IgD-negative memory B cell (primary cell): Measurements from ENCODE around the gene KRT72. TPM values are rescaled to one million over a fixed set of nuclear protein-coding genes. Genes with fewer than 3 reads are reported as not detected.

Source experiments
- H3K27ac Mint-ChIP-seq, 3 donors: one replicate each; pipeline ENCODE4 v1.8.0; 2020 to 2022; ENCODE audit warnings: mild to moderate bottlenecking in 3 of 3, mixed read lengths in 3 of 3, moderate library complexity in 1 of 3
- H3K27me3 Mint-ChIP-seq: one replicate; pipeline ENCODE4 v1.8.0; 2021; ENCODE audit warnings: mixed read lengths
- H3K36me3 Mint-ChIP-seq: one replicate; pipeline ENCODE4 v1.8.0; 2020; ENCODE audit warnings: mild to moderate bottlenecking, mixed read lengths
- H3K4me1 Mint-ChIP-seq, 3 donors: one replicate each; pipeline ENCODE4 v1.8.0; 2020 to 2022; ENCODE audit warnings: mixed read lengths in 3 of 3, mild to moderate bottlenecking in 1 of 3
- H3K4me3 Mint-ChIP-seq, 4 donors: one replicate each; pipeline ENCODE4 v1.8.0; 2020 to 2022; ENCODE audit warnings: mild to moderate bottlenecking in 4 of 4, mixed read lengths in 4 of 4, moderate library complexity in 3 of 4
- H3K9me3 Mint-ChIP-seq, 3 donors: one replicate each; pipeline ENCODE4 v1.8.0; 2020 to 2021; ENCODE audit warnings: mixed read lengths in 3 of 3, mild to moderate bottlenecking in 1 of 3
- polyA plus RNA-seq: library from polyadenylated mRNA; unstranded; fragments of 300-500 nt; fragmentation: Illumina TruSeq; gene quantifications from one replicate; pipeline ENCODE4 v1.2.3, GENCODE V29; 2021

KRT72 gene
- polyA plus RNA-seq, 1 donor from 2014 or later = not detected

- Mint-ChIP-seq H3K4me1 (no peaks in the 10 kb centered on the region), H3K27ac (no peak overlapping the region), H3K4me3 (no peak overlapping the region), H3K27me3 (peaks cover 8% of the 10 kb centered on the region), H3K36me3 (no peaks in the 10 kb centered on the region), H3K9me3 (peaks cover 0 to 3% (median 0%) of the 10 kb centered on the region in 3 donors)
Observed at GRCh38 chr12:52539821-52540173, 61.5 kb downstream of the KRT72 start.

- Mint-ChIP-seq H3K27me3 (peaks cover 8% of the 10 kb centered on the region), H3K36me3 (no peaks in the 10 kb centered on the region), H3K27ac (no peak overlapping the region), H3K9me3 (peaks cover 0 to 3% (median 0%) of the 10 kb centered on the region in 3 donors), H3K4me1 (no peaks in the 10 kb centered on the region), H3K4me3 (no peak overlapping the region)
Observed at GRCh38 chr12:52539083-52539820, 62.0 kb downstream of the KRT72 start.

- Mint-ChIP-seq H3K27me3 (peaks cover 8% of the 10 kb centered on the region), H3K4me3 (no peak overlapping the region), H3K9me3 (peaks cover 0 to 2% (median 0%) of the 10 kb centered on the region in 3 donors), H3K4me1 (no peaks in the 10 kb centered on the region), H3K27ac (no peak overlapping the region), H3K36me3 (peaks cover 1% of the 10 kb centered on the region)
Observed at GRCh38 chr12:52537101-52537500, 64.2 kb downstream of the KRT72 start.

Other genes with a start within 250 kb of the KRT72 start
- gene KRT85, start 234.0 kb downstream of the KRT72 start, polyA plus RNA-seq = not detected
- gene KRT84, start 215.8 kb downstream of the KRT72 start, polyA plus RNA-seq = not detected
- not detected for gene KRT82, start 195.1 kb downstream of the KRT72 start, polyA plus RNA-seq
- not detected for gene KRT75, start 167.1 kb downstream of the KRT72 start, polyA plus RNA-seq
- gene KRT6B, start 149.3 kb downstream of the KRT72 start, polyA plus RNA-seq = not detected
- gene KRT6C, start 127.7 kb downstream of the KRT72 start, polyA plus RNA-seq = not detected
- not detected for gene KRT6A, start 108.2 kb downstream of the KRT72 start, polyA plus RNA-seq
- gene KRT5, start 81.1 kb downstream of the KRT72 start, polyA plus RNA-seq = not detected
- gene KRT71, start 48.3 kb downstream of the KRT72 start, polyA plus RNA-seq = not detected
- gene KRT74, start 27.6 kb downstream of the KRT72 start, polyA plus RNA-seq = not detected
- not detected for gene KRT73, start 17.1 kb upstream of the KRT72 start, polyA plus RNA-seq
- gene KRT2, start 50.7 kb upstream of the KRT72 start, polyA plus RNA-seq = not detected
- 0.25 TPM for gene KRT1, start 78.9 kb upstream of the KRT72 start, polyA plus RNA-seq
- gene KRT77, start 102.1 kb upstream of the KRT72 start, polyA plus RNA-seq = not detected
- not detected for gene KRT76, start 175.9 kb upstream of the KRT72 start, polyA plus RNA-seq
- gene KRT3, start 194.7 kb upstream of the KRT72 start, polyA plus RNA-seq = not detected
- not detected for gene KRT4, start 212.7 kb upstream of the KRT72 start, polyA plus RNA-seq
- gene KRT79, start 232.8 kb upstream of the KRT72 start, polyA plus RNA-seq = not detected
- gene KRT78, start 247.5 kb upstream of the KRT72 start, polyA plus RNA-seq = not detected